ENCODE data around the gene TAOK1. TPM values are rescaled to one million over a fixed set of nuclear protein-coding genes. Genes with fewer than 3 reads are reported as not detected.

Gene TAOK1
- total RNA-seq, 1 donor from 2014 or later: 95.5 TPM

GRCh38 chr17:29546085-29546484 lies 155.9 kb downstream of the TAOK1 start:
- H3K27ac Mint-ChIP-seq (ENCODE audit: unreplicated experiment): peak overlapping the region; percentile 30
- peaks cover 4% of the 10 kb centered on the region for H3K27me3 Mint-ChIP-seq (ENCODE audit: unreplicated experiment)
- peaks cover 10% of the 10 kb centered on the region for H3K36me3 Mint-ChIP-seq (ENCODE audit: low read depth, unreplicated experiment)
- H3K4me1 Mint-ChIP-seq (ENCODE audit: unreplicated experiment): peaks cover 4% of the 10 kb centered on the region
- no peak overlapping the region for H3K4me3 Mint-ChIP-seq (ENCODE audit: unreplicated experiment)
- DNase-seq (ENCODE audit: low spot score): no peak
- no peak for TF ChIP-seq CTCF (IDR thresholded peaks at IDR 0.05; ENCODE audit: unreplicated experiment)
- no peaks in the 10 kb centered on the region for H3K9me3 Mint-ChIP-seq (ENCODE audit: unreplicated experiment)

GRCh38 chr17:29546830-29547229 lies 156.7 kb downstream of the TAOK1 start:
- no peaks in the 10 kb centered on the region for H3K9me3 Mint-ChIP-seq (ENCODE audit: unreplicated experiment)
- TF ChIP-seq CTCF (IDR thresholded peaks at IDR 0.05; ENCODE audit: unreplicated experiment): no peak
- peak overlapping the region; percentile 76 for H3K27ac Mint-ChIP-seq (ENCODE audit: unreplicated experiment)
- peaks cover 4% of the 10 kb centered on the region for H3K27me3 Mint-ChIP-seq (ENCODE audit: unreplicated experiment)
- DNase-seq (ENCODE audit: low spot score): no peak
- no peak overlapping the region for H3K4me3 Mint-ChIP-seq (ENCODE audit: unreplicated experiment)
- peaks cover 10% of the 10 kb centered on the region for H3K36me3 Mint-ChIP-seq (ENCODE audit: low read depth, unreplicated experiment)
- H3K4me1 Mint-ChIP-seq (ENCODE audit: unreplicated experiment): peaks cover 4% of the 10 kb centered on the region

GRCh38 chr17:29549177-29549923 lies 159.2 kb downstream of the TAOK1 start:
- Mint-ChIP-seq H3K4me3 (ENCODE audit: unreplicated experiment) (no peak overlapping the region), H3K4me1 (ENCODE audit: unreplicated experiment) (peaks cover 4% of the 10 kb centered on the region), H3K9me3 (ENCODE audit: unreplicated experiment) (no peaks in the 10 kb centered on the region), H3K27ac (ENCODE audit: unreplicated experiment) (no peak overlapping the region), H3K36me3 (ENCODE audit: low read depth, unreplicated experiment) (no peaks in the 10 kb centered on the region), H3K27me3 (ENCODE audit: unreplicated experiment) (peaks cover 4% of the 10 kb centered on the region)
- TF ChIP-seq CTCF (IDR thresholded peaks at IDR 0.05; ENCODE audit: unreplicated experiment): no peak
- DNase-seq (ENCODE audit: low spot score): no peak

- H3K9me3 Mint-ChIP-seq (ENCODE audit: unreplicated experiment): no peaks in the 10 kb centered on the region
- no peak overlapping the region for H3K4me3 Mint-ChIP-seq (ENCODE audit: unreplicated experiment)
- no peak overlapping the region for H3K27ac Mint-ChIP-seq (ENCODE audit: unreplicated experiment)
- peaks cover 3% of the 10 kb centered on the region for H3K27me3 Mint-ChIP-seq (ENCODE audit: unreplicated experiment)
- H3K4me1 Mint-ChIP-seq (ENCODE audit: unreplicated experiment): no peaks in the 10 kb centered on the region
- DNase-seq (ENCODE audit: low spot score): no peak
- no peaks in the 10 kb centered on the region for H3K36me3 Mint-ChIP-seq (ENCODE audit: low read depth, unreplicated experiment)
- no peak for TF ChIP-seq CTCF (IDR thresholded peaks at IDR 0.05; ENCODE audit: unreplicated experiment)
Measured at GRCh38 chr17:29555840-29556239, 165.7 kb downstream of the TAOK1 start.

GRCh38 chr17:29557085-29557738 lies 167.0 kb downstream of the TAOK1 start:
- H3K27me3 Mint-ChIP-seq (ENCODE audit: unreplicated experiment): peaks cover 3% of the 10 kb centered on the region
- no peaks in the 10 kb centered on the region for H3K36me3 Mint-ChIP-seq (ENCODE audit: low read depth, unreplicated experiment)
- no peak for TF ChIP-seq CTCF (IDR thresholded peaks at IDR 0.05; ENCODE audit: unreplicated experiment)
- H3K9me3 Mint-ChIP-seq (ENCODE audit: unreplicated experiment): no peaks in the 10 kb centered on the region
- no peak for DNase-seq (ENCODE audit: low spot score)
- no peak overlapping the region for H3K27ac Mint-ChIP-seq (ENCODE audit: unreplicated experiment)
- peaks cover 9% of the 10 kb centered on the region for H3K4me1 Mint-ChIP-seq (ENCODE audit: unreplicated experiment)
- H3K4me3 Mint-ChIP-seq (ENCODE audit: unreplicated experiment): no peak overlapping the region

Measured in endothelial cell (in vitro differentiated cells).